Mesendoderm (in vitro differentiated cells): Measurements from ENCODE around the gene GATA6.

Experiments
- DNase-seq: peaks from one replicate; pipeline ENCODE4 v3.0.0; 2013
- H2AK5ac ChIP-seq: 2 replicates; pipeline ENCODE4 v1.6.1; 2013; ENCODE audit warnings: low read length, inconsistent platforms
- H2BK120ac ChIP-seq: 2 replicates; pipeline ENCODE4 v1.6.1; 2013; ENCODE audit warnings: low read depth, mild to moderate bottlenecking, low read length, moderate library complexity, mixed read lengths
- H2BK15ac ChIP-seq: replicated peaks from 2 replicates; pipeline ENCODE4 v1.6.1; 2013; ENCODE audit warnings: low read depth, mild to moderate bottlenecking, moderate library complexity
- H2BK5ac ChIP-seq: 2 replicates; pipeline ENCODE4 v1.6.1; 2013; ENCODE audit warnings: low read length, inconsistent platforms
- H3K18ac ChIP-seq: 2 replicates; pipeline ENCODE4 v1.6.1; 2013; ENCODE audit warnings: mild to moderate bottlenecking, low read length, mixed read lengths
- H3K23ac ChIP-seq: one replicate; pipeline ENCODE4 v1.6.1; 2013; ENCODE audit warnings: low read length
- H3K27ac ChIP-seq: 2 replicates; pipeline ENCODE4 v1.5.1; 2013; ENCODE audit warnings: low read depth, mild to moderate bottlenecking, inconsistent platforms, low read length, moderate library complexity
- H3K27me3 ChIP-seq: 2 replicates; pipeline ENCODE4 v1.6.1; 2013; ENCODE audit warnings: low read length, control low read depth, mild to moderate bottlenecking, inconsistent platforms; ENCODE audit not compliant: insufficient read depth, poor library complexity
- H3K36me3 ChIP-seq: 2 replicates; pipeline ENCODE4 v1.6.1; 2013; ENCODE audit warnings: low read length, inconsistent platforms; ENCODE audit not compliant: control insufficient read depth, insufficient read depth
- H3K4ac ChIP-seq: one replicate; pipeline ENCODE4 v1.6.1; 2013; ENCODE audit warnings: low read depth, mild to moderate bottlenecking, low read length, moderate library complexity
- H3K4me1 ChIP-seq: 2 replicates; pipeline ENCODE4 v1.6.1; 2013; ENCODE audit warnings: low read depth, low read length, inconsistent platforms; ENCODE audit not compliant: control insufficient read depth
- H3K4me2 ChIP-seq: 2 replicates; pipeline ENCODE4 v1.6.1; 2013; ENCODE audit warnings: low read length
- H3K4me3 ChIP-seq: 2 replicates; pipeline ENCODE4 v1.5.1; 2013; ENCODE audit warnings: mild to moderate bottlenecking, low read length
- H3K56ac ChIP-seq: one replicate; pipeline ENCODE4 v1.6.1; 2013; ENCODE audit warnings: low read length
- H3K79me1 ChIP-seq: 2 replicates; pipeline ENCODE4 v1.6.1; 2013; ENCODE audit warnings: low read length, inconsistent platforms
- H3K79me2 ChIP-seq: 2 replicates; pipeline ENCODE4 v1.6.1; 2013; ENCODE audit warnings: mild to moderate bottlenecking, low read length; ENCODE audit not compliant: control insufficient read depth, insufficient read depth
- H3K9ac ChIP-seq: 2 replicates; pipeline ENCODE4 v1.6.1; 2013; ENCODE audit warnings: low read length, inconsistent platforms
- H4K5ac ChIP-seq: one replicate; pipeline ENCODE4 v1.6.1; 2013; ENCODE audit warnings: low read length
- H4K8ac ChIP-seq: one replicate; pipeline ENCODE4 v1.6.1; 2013; ENCODE audit warnings: low read depth, mild to moderate bottlenecking, control low read depth, low read length, moderate library complexity
- WGBS: extraction: QIAGEN DNeasy Blood & Tissue Kit; methylation state at CpG from one replicate; pipeline ENCODE4 v1.1.7; 2013; ENCODE audit warnings: low lambda C conversion rate, missing lambda C conversion rate; ENCODE audit not compliant: insufficient coverage; ENCODE audit errors: extremely low coverage; 5-methylcytosine and 5-hydroxymethylcytosine counted together

Gene GATA6

GRCh38 chr18:22163416-22164161 lies 5.8 kb upstream of the GATA6 start:
- Histone ChIP-seq H3K79me2 (peaks cover 33% of the 10 kb centered on the region), H3K56ac (peak overlapping the region; percentile 94), H3K4me2 (no peak overlapping the region), H3K23ac (no peak overlapping the region), H3K4me1 (peaks cover 4% of the 10 kb centered on the region), H3K27ac (no peak overlapping the region), H3K27me3 (peaks cover 3% of the 10 kb centered on the region), H3K36me3 (no peaks in the 10 kb centered on the region), H3K9ac (peak overlapping the region; percentile 85), H2BK5ac (no peak overlapping the region), H2AK5ac (no peak overlapping the region), H3K4me3 (no peak overlapping the region), H3K4ac (no peak overlapping the region), H4K5ac (no peak overlapping the region), H2BK15ac (no peak overlapping the region), H3K79me1 (peaks cover 3% of the 10 kb centered on the region), H4K8ac (no peak overlapping the region), H2BK120ac (no peak overlapping the region), H3K18ac (peak overlapping the region; percentile 98)
- DNase-seq, result no peak
- no CpG with 5 or more reads among the region's 8 CpGs for WGBS

DNA sequence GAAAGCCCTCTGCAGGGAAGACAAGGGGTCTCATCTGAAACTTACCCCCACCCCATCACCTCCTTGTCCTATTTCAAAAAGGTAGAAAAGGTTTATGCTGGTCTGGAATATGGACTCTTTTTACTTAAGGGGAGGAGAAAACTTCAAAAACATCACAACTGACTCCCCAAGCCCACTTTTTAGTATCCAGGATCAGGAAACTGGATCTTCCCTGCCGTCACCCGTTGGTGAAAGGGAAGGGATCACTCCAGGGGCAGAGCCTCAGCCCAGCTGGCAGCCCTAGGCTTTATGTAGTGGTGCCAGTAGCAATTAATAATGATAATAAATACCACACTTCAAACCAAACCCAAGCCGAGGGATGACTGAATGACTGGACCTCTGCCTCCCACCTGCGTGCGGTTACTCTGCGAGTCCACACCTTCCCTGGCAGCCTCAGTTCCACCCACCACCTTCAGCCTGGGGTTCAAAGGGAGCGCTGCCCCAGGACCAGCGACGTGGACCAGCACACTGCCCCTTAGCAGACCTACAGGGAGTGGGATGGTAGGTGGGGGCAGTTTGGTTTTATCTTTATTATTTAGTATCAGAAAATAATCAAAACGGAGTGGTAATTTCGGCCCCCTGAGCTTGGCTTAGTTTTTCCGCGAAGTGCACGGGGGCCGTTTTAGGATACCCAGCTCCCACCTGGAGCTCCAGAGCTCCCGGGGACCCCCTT lies 4.9 kb upstream of the GATA6 start:
- peak overlapping the region; percentile 94 for H3K56ac ChIP-seq
- DNase-seq, result no peak
- peak overlapping the region; percentile 74 for H3K27ac ChIP-seq
- peaks cover 4% of the 10 kb centered on the region for H3K4me1 ChIP-seq
- peak overlapping the region; percentile 98 for H3K18ac ChIP-seq
- no peaks in the 10 kb centered on the region for H3K36me3 ChIP-seq
- H3K23ac ChIP-seq, result peak overlapping the region; percentile 52
- H3K4ac ChIP-seq, result peak overlapping the region; percentile 90
- H2BK120ac ChIP-seq, result peak overlapping the region; percentile 92
- H4K5ac ChIP-seq, result peak overlapping the region; percentile 77
- no CpG with 5 or more reads among the region's 16 CpGs for WGBS
- H3K4me2 ChIP-seq, result peak overlapping the region; percentile 61
- peaks cover 36% of the 10 kb centered on the region for H3K79me2 ChIP-seq
- H4K8ac ChIP-seq, result no peak overlapping the region
- H2AK5ac ChIP-seq, result peak overlapping the region; percentile 40
- H2BK5ac ChIP-seq, result peak overlapping the region; percentile 75
- H3K27me3 ChIP-seq, result peaks cover 3% of the 10 kb centered on the region
- H3K4me3 ChIP-seq, result peak overlapping the region; percentile 99
- H3K79me1 ChIP-seq, result peaks cover 3% of the 10 kb centered on the region
- H2BK15ac ChIP-seq, result peak overlapping the region; percentile 23
- H3K9ac ChIP-seq, result peak overlapping the region; percentile 85

DNA sequence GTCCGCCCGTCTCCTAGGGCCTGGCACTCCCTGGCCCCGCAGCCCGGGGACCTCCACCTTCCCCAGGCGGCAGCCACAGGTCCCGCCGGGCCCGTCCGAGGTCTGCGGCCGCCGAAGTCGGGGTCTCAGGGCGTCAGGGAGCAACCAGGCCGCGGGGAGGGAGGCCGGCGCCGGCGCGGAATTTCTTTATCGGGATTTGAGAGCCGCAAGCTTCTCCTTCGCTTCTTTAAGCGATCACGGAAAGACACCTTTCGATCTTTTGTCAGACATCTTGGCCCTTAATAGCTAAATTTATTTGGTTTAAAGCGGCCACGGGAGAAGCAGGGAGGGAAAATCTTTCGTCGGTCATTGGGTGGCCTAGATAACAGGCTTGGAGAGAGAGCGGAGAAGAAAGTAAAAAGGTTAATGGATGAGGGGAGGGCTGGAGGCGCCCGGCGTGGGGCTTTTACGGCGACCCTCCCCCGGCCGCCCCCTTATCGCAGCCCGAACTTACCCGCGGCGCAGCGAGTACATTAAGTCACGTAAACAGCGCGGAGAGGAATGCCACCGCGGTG lies 4.3 kb upstream of the GATA6 start:
- no CpG with 5 or more reads among the region's 50 CpGs for WGBS
- Histone ChIP-seq H3K23ac (peak overlapping the region; percentile 52), H3K27me3 (peaks cover 3% of the 10 kb centered on the region), H3K4me1 (peaks cover 4% of the 10 kb centered on the region), H3K4me2 (peak overlapping the region; percentile 61), H3K79me1 (peaks cover 3% of the 10 kb centered on the region), H2AK5ac (no peak overlapping the region), H3K27ac (peak overlapping the region; percentile 74), H3K18ac (peak overlapping the region; percentile 98), H3K79me2 (peaks cover 43% of the 10 kb centered on the region), H4K5ac (no peak overlapping the region), H3K9ac (peak overlapping the region; percentile 85), H2BK120ac (peak overlapping the region; percentile 92), H2BK5ac (peak overlapping the region; percentile 24), H3K4ac (peak overlapping the region; percentile 90), H3K56ac (peak overlapping the region; percentile 94), H2BK15ac (peak overlapping the region; percentile 23), H3K4me3 (peak overlapping the region; percentile 99), H3K36me3 (no peaks in the 10 kb centered on the region), H4K8ac (no peak overlapping the region)
- DNase-seq, result peak; percentile 70

GRCh38 chr18:22165603-22166068 lies 3.8 kb upstream of the GATA6 start:
- peak overlapping the region; percentile 90 for H3K23ac ChIP-seq
- H3K4ac ChIP-seq, result peak overlapping the region; percentile 41
- no peak overlapping the region for H2AK5ac ChIP-seq
- no peak for DNase-seq
- H2BK120ac ChIP-seq, result peak overlapping the region; percentile 92
- H3K4me2 ChIP-seq, result peak overlapping the region; percentile 25
- peaks cover 48% of the 10 kb centered on the region for H3K79me2 ChIP-seq
- H3K4me3 ChIP-seq, result peak overlapping the region; percentile 99
- no CpG with 5 or more reads among the region's 57 CpGs for WGBS
- peaks cover 3% of the 10 kb centered on the region for H3K79me1 ChIP-seq
- no peak overlapping the region for H4K5ac ChIP-seq
- H2BK15ac ChIP-seq, result no peak overlapping the region
- H3K4me1 ChIP-seq, result peaks cover 4% of the 10 kb centered on the region
- peak overlapping the region; percentile 44 for H2BK5ac ChIP-seq
- H3K36me3 ChIP-seq, result no peaks in the 10 kb centered on the region
- peaks cover 3% of the 10 kb centered on the region for H3K27me3 ChIP-seq
- H3K9ac ChIP-seq, result peak overlapping the region; percentile 85
- peak overlapping the region; percentile 98 for H3K18ac ChIP-seq
- H4K8ac ChIP-seq, result peak overlapping the region; percentile 30
- peak overlapping the region; percentile 74 for H3K27ac ChIP-seq
- H3K56ac ChIP-seq, result peak overlapping the region; percentile 94

- peaks cover 3% of the 10 kb centered on the region for H3K27me3 ChIP-seq
- no peak overlapping the region for H4K8ac ChIP-seq
- H3K79me2 ChIP-seq, result peaks cover 54% of the 10 kb centered on the region
- H3K79me1 ChIP-seq, result peaks cover 3% of the 10 kb centered on the region
- H3K9ac ChIP-seq, result peak overlapping the region; percentile 85
- H2BK5ac ChIP-seq, result peak overlapping the region; percentile 48
- H3K4me3 ChIP-seq, result peak overlapping the region; percentile 99
- H2BK15ac ChIP-seq, result no peak overlapping the region
- peak overlapping the region; percentile 88 for H3K4ac ChIP-seq
- peaks cover 4% of the 10 kb centered on the region for H3K4me1 ChIP-seq
- peak; percentile 61 for DNase-seq
- H2BK120ac ChIP-seq, result peak overlapping the region; percentile 92
- H2AK5ac ChIP-seq, result no peak overlapping the region
- no peak overlapping the region for H4K5ac ChIP-seq
- peaks cover 2% of the 10 kb centered on the region for H3K36me3 ChIP-seq
- no CpG with 5 or more reads among the region's 46 CpGs for WGBS
- H3K23ac ChIP-seq, result peak overlapping the region; percentile 90
- H3K18ac ChIP-seq, result peak overlapping the region; percentile 98
- H3K56ac ChIP-seq, result peak overlapping the region; percentile 94
- peak overlapping the region; percentile 74 for H3K27ac ChIP-seq
- H3K4me2 ChIP-seq, result peak overlapping the region; percentile 25
Measured at GRCh38 chr18:22166069-22166950, 3.1 kb upstream of the GATA6 start.
